HepG2 (cell line): ENCODE measurements around the gene TRPM5. TPM values are rescaled to one million over a fixed set of nuclear protein-coding genes. Genes with fewer than 3 reads are reported as not detected.

ENCODE experiments used
- ATAC-seq: fragments of 200-7000 bp; cut with Tn5 transposase; 3 replicates; pipeline ENCODE4 v1.9.1; 2020; ENCODE audit warnings: mild to moderate bottlenecking, moderate library complexity
- BruUV-seq: library from RNA; stranded (reverse); fragments of 400-500 nt; replicated peaks from 2 replicates; lab custom pipeline; 2021; lab: Mats Ljungman, UMichigan
- CTCF ChIA-PET: fragments of 300-600 bp; formaldehyde crosslinking; extraction: SDS; loops from one replicate; lab custom pipeline; 2021; ENCODE audit warnings: low total read pairs, inconsistent platforms, low intra/inter-chr PET ratio; lab: Yijun Ruan, JAX
- POLR2A ChIA-PET: fragments of 350-600 bp; sonication (Branson Sonifier 250); formaldehyde crosslinking; loops from one replicate; lab custom pipeline; 2020; ENCODE audit warnings: antibody characterized with exemption, inconsistent platforms; lab: Yijun Ruan, JAX
- DNase-seq: peaks from one replicate; pipeline ENCODE4 v3.0.0-alpha.2; 2015; ENCODE audit warnings: low spot score
- FAIRE-seq: peaks from 3 replicates; lab custom pipeline; 2011; peaks lifted over from hg19 to GRCh38; lab: Jason Lieb, UNC
- H2AFZ ChIP-seq: one replicate; pipeline ENCODE4 v1.6.1; 2011; ENCODE audit warnings: low read length, inconsistent platforms
- H3K27ac ChIP-seq: fragments of 300-600 bp; 3 replicates; pipeline ENCODE4 v1.8.0; 2011; ENCODE audit warnings: mixed run types, mild to moderate bottlenecking, mixed read lengths, low read length, inconsistent platforms; ENCODE audit not compliant: insufficient read depth; ENCODE audit errors: extremely low read length
- H3K27me3 ChIP-seq, 2 experiments: fragments of 200-600 bp in 1 of 2; 2 replicates in 1 of 2; 3 replicates in 1 of 2; pipeline versions ENCODE4 v1.6.0 to v1.8.0; 2011; ENCODE audit warnings: low read length in 2 of 2, mild to moderate bottlenecking in 2 of 2, moderate library complexity in 2 of 2, inconsistent platforms in 1 of 2; ENCODE audit not compliant: insufficient read depth in 2 of 2, control insufficient read depth in 1 of 2
- H3K36me3 ChIP-seq, 2 experiments: fragments of 200-600 bp in 1 of 2; replicated peaks in 1 of 2; 2 replicates in 1 of 2; 3 replicates in 1 of 2; pipeline versions ENCODE4 v1.5.1 to v1.8.0; 2011; ENCODE audit warnings: low read length in 2 of 2, inconsistent platforms in 1 of 2; ENCODE audit not compliant: insufficient read depth in 2 of 2, control insufficient read depth in 1 of 2
- H3K4me1 ChIP-seq: 2 replicates; pipeline ENCODE4 v1.5.1; 2012; ENCODE audit warnings: low read length, inconsistent platforms; ENCODE audit not compliant: insufficient read depth
- H3K4me2 ChIP-seq: 2 replicates; pipeline ENCODE4 v1.6.0; 2011; ENCODE audit warnings: low read depth, low read length, inconsistent platforms
- H3K4me3 ChIP-seq, 3 experiments: fragments of 200-600 bp in 1 of 3; sonication (generic), shearing (Covaris generic) in 1 of 3; replicated peaks in 1 of 3; 2 replicates each; pipeline ENCODE4 v1.5.1; 2011 to 2016; ENCODE audit warnings: low read length in 3 of 3, inconsistent platforms in 2 of 3, low read depth in 2 of 3, mild to moderate bottlenecking in 2 of 3, control low read depth in 1 of 3, mixed read lengths in 1 of 3; ENCODE audit not compliant: insufficient read depth in 1 of 3
- H3K79me2 ChIP-seq: one replicate; pipeline ENCODE4 v1.6.1; 2011; ENCODE audit warnings: low read length, inconsistent platforms; ENCODE audit not compliant: insufficient read depth
- H3K9ac ChIP-seq: 2 replicates; pipeline ENCODE4 v1.6.0; 2011; ENCODE audit warnings: mild to moderate bottlenecking, low read depth, low read length, inconsistent platforms; ENCODE audit not compliant: insufficient read depth
- H3K9me3 ChIP-seq: 2 replicates; pipeline ENCODE4 v1.5.1; 2012; ENCODE audit warnings: mild to moderate bottlenecking, low read length
- H4K20me1 ChIP-seq: 2 replicates; pipeline ENCODE4 v1.6.0; 2011; ENCODE audit warnings: inconsistent platforms, mild to moderate bottlenecking, low read length, moderate library complexity; ENCODE audit not compliant: insufficient read depth
- ARID3A ChIP-seq: IDR thresholded peaks from 2 replicates; pipeline ENCODE4 v1.6.1; 2012; ENCODE audit warnings: low read depth, low read length, improper control_type of control experiment
- HOXA7 ChIP-seq: sonication (generic); formaldehyde crosslinking; IDR thresholded peaks from 2 replicates; pipeline ENCODE4 v1.8.1; 2022; ENCODE audit warnings: mild to moderate bottlenecking, missing genetic modification reagents, moderate library complexity
- STAG1 ChIP-seq: sonication (generic); formaldehyde crosslinking; IDR thresholded peaks from 2 replicates; pipeline ENCODE4 v1.4.0; 2020; ENCODE audit warnings: missing genetic modification reagents
- TARDBP ChIP-seq: sonication (generic); formaldehyde crosslinking; IDR thresholded peaks from 2 replicates; pipeline ENCODE4 v1.8.0; 2022; ENCODE audit warnings: mild to moderate bottlenecking, missing genetic modification reagents
- ZNF513 ChIP-seq: sonication (generic); formaldehyde crosslinking; conservative IDR thresholded peaks from 2 replicates; pipeline ENCODE4 v1.5.0; 2020; ENCODE audit warnings: missing genetic modification reagents
- ZSCAN22 ChIP-seq: sonication (generic); formaldehyde crosslinking; IDR thresholded peaks from 2 replicates; pipeline ENCODE4 v1.4.0; 2020; ENCODE audit warnings: mild to moderate bottlenecking, missing genetic modification reagents
- WGBS: methylation state at CpG from one replicate; pipeline ENCODE4 v1.1.6; 2017; ENCODE audit warnings: low lambda C conversion rate; 5-methylcytosine and 5-hydroxymethylcytosine counted together
- in situ Hi-C: cut with HindIII; loops from 2 replicates; pipeline ENCODE4 v1.10.0; 2017; ENCODE audit warnings: low pct_unique_long_range_greater_than_20kb; ENCODE audit not compliant: extremely low pct_ligation_motif_present
- intact Hi-C: fragments of 100-400 bp; cut with micrococcal nuclease; formaldehyde crosslinking; loops from one replicate; pipeline ENCODE4 v1.10.0; 2022; ENCODE audit not compliant: unreplicated experiment
- polyA plus RNA-seq, 8 experiments: library from polyadenylated mRNA; depleted of rRNA in 3 of 8; stranded (reverse) in 7 of 8; unstranded in 1 of 8; fragments of >200 nt; fragmentation: Illumina TruSeq in 4 of 8; extraction: Trizol in 4 of 8; gene quantifications; 2 replicates each; pipeline versions ENCODE4 v1.2.1 to v1.2.3, GENCODE V29; 2011 to 2016; ENCODE audit warnings: low read depth in 4 of 8, missing spikeins in 1 of 8, mixed read lengths in 1 of 8; ENCODE audit not compliant: insufficient read depth in 1 of 8
- total RNA-seq, 5 experiments: library from RNA; depleted of rRNA; stranded (reverse); fragments of >200 nt; fragmentation: Illumina TruSeq; extraction: Trizol; gene quantifications; 2 replicates each; pipeline ENCODE4 v1.2.3, GENCODE V29; 2016; ENCODE audit warnings: low read depth in 1 of 5
- TF ChIP-seq, protein P1 (sequence below): sonication (generic); formaldehyde crosslinking; IDR thresholded peaks from 2 replicates; pipeline ENCODE4 v1.4.0; 2020; ENCODE audit warnings: missing genetic modification reagents
- TF ChIP-seq, protein P2 (sequence below): sonication (generic); formaldehyde crosslinking; IDR thresholded peaks from 2 replicates; pipeline ENCODE4 v1.4.0; 2020; ENCODE audit warnings: low read depth, mild to moderate bottlenecking, missing genetic modification reagents
- TF ChIP-seq, protein P3 (sequence below): sonication (generic); formaldehyde crosslinking; IDR thresholded peaks from 2 replicates; pipeline ENCODE4 v1.5.0; 2020; ENCODE audit warnings: missing genetic modification reagents, mild to moderate bottlenecking, borderline replicate concordance
- TF ChIP-seq, protein P4 (sequence below): sonication (generic); formaldehyde crosslinking; IDR thresholded peaks from 2 replicates; pipeline ENCODE4 v1.5.1; 2020; ENCODE audit warnings: missing genetic modification reagents, mild to moderate bottlenecking, borderline replicate concordance

TRPM5 gene
- total and polyA plus RNA-seq, 2 of the 13 experiments (the other 11 are each of a cell fraction or from before 2014, with no cell fraction given): 0.12 TPM; not detected in 1

DNA sequence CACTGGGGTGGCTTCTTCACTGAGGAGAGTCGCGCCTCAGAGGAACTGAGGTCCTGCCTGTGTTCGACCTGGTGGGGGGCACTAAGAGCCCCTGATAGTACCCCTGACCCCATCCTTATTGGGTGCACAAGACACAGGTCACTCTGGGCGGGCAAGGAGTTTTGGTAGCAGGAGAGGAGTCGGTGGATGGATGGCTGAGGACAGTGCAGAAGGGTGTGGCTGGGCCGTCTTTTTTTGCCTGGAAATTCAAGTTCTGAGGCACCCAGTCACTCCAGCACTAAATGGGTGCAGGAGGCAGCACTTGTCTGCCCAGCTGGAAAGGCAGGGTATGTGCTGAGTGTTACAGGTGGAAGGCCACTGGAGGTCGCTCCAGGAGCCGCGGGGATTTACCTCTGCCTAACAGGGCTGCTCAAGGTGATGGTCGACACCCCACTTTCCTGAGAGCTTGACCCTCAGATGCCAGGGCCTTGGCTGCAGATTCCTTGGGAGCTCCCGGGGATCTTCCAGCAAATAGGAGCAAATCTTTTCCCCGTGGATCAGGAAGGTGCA, 42.8 kb downstream of the TRPM5 start (continued):
- TF ChIP-seq ZNF513 (no peak), STAG1 (CRISPR knock-in tag) (peak; percentile 37; the same call in 1 of the 2 replicates), HOXA7 (no peak)
- TF ChIP-seq, protein P1, sequence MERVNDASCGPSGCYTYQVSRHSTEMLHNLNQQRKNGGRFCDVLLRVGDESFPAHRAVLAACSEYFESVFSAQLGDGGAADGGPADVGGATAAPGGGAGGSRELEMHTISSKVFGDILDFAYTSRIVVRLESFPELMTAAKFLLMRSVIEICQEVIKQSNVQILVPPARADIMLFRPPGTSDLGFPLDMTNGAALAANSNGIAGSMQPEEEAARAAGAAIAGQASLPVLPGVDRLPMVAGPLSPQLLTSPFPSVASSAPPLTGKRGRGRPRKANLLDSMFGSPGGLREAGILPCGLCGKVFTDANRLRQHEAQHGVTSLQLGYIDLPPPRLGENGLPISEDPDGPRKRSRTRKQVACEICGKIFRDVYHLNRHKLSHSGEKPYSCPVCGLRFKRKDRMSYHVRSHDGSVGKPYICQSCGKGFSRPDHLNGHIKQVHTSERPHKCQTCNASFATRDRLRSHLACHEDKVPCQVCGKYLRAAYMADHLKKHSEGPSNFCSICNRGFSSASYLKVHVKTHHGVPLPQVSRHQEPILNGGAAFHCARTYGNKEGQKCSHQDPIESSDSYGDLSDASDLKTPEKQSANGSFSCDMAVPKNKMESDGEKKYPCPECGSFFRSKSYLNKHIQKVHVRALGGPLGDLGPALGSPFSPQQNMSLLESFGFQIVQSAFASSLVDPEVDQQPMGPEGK: 0 out of 2 replicates have a peak, but pooled peaks have one; percentile 10

DNA sequence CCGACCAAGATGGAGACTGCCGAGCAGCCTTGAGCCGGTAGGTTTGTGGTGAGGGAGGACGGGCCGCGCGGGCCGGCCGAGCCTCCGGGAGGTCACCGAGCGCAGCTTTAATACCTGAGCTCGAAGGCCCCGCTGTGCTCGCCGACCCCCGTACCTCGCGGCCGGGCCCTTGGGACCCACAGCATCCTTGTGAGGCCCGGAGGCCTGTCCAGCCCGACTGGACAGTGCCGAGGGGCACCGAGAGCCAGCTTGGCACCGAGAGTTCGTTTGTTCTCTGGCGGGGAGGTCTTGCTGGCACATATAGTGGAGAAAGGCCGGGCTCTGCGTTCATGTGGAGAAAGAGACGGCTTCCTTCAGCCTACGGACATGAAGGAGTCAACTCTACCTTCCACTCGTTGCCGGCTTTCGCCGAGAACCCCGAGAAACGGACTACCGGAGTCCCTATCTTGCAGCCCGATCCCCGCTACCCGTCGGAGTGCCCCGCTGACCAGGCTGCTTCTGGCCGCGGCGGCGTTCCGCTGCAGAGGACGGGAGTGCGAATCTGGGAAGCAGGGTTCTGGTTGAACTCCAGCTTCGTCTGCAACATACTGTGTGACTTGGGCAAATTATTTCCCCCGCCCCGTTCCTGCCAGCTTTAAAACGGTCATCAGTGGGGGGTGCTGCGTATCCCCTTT, 43.4 kb downstream of the TRPM5 start:
- in situ Hi-C loops: no loop called here
- intact Hi-C loops: loop anchor here (1.0 to 5.0 kb wide), 2 partner anchors 18 to 189 kb away; no protein-coding TSS in a partner anchor
- TF ChIP-seq, protein P2, sequence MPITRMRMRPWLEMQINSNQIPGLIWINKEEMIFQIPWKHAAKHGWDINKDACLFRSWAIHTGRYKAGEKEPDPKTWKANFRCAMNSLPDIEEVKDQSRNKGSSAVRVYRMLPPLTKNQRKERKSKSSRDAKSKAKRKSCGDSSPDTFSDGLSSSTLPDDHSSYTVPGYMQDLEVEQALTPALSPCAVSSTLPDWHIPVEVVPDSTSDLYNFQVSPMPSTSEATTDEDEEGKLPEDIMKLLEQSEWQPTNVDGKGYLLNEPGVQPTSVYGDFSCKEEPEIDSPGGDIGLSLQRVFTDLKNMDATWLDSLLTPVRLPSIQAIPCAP: no peak; the same call in 1 of the 2 replicates
- TF ChIP-seq ZSCAN22: no peak
- TF ChIP-seq ARID3A: no peak
- no peak for TF ChIP-seq TARDBP (CRISPR knock-in tag)
- TF ChIP-seq, protein P3, sequence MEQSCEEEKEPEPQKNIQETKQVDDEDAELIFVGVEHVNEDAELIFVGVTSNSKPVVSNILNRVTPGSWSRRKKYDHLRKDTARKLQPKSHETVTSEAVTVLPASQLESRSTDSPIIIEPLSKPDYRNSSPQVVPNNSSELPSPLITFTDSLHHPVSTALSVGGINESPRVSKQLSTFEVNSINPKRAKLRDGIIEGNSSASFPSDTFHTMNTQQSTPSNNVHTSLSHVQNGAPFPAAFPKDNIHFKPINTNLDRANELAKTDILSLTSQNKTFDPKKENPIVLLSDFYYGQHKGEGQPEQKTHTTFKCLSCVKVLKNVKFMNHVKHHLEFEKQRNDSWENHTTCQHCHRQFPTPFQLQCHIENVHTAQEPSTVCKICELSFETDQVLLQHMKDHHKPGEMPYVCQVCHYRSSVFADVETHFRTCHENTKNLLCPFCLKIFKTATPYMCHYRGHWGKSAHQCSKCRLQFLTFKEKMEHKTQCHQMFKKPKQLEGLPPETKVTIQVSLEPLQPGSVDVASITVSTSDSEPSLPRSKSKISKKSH: peak; percentile 49; the same call in 1 of the 2 replicates
- TF ChIP-seq, protein P4, sequence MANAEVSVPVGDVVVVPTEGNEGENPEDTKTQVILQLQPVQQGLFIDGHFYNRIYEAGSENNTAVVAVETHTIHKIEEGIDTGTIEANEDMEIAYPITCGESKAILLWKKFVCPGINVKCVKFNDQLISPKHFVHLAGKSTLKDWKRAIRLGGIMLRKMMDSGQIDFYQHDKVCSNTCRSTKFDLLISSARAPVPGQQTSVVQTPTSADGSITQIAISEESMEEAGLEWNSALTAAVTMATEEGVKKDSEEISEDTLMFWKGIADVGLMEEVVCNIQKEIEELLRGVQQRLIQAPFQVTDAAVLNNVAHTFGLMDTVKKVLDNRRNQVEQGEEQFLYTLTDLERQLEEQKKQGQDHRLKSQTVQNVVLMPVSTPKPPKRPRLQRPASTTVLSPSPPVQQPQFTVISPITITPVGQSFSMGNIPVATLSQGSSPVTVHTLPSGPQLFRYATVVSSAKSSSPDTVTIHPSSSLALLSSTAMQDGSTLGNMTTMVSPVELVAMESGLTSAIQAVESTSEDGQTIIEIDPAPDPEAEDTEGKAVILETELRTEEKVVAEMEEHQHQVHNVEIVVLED (CRISPR knock-in tag): no peak

More for the DNA sequence above, 43.4 kb downstream of the TRPM5 start:
- Histone ChIP-seq H3K36me3 (peaks cover 6 to 7% of the 10 kb centered on the region in 2 experiments; a peak in 2 of 5 replicates), H3K9ac (peak overlapping the region; percentile 99), H3K4me1 (peaks cover 24% of the 10 kb centered on the region), H3K4me3 (peak overlapping the region; percentile 80 to 99 (median 96)), H3K9me3 (no peaks in the 10 kb centered on the region), H2AFZ (no peak overlapping the region), H3K4me2 (peak overlapping the region; percentile 88), H3K27me3 (no peaks in the 10 kb centered on the region; a peak in 2 of 5 replicates), H3K27ac (peak overlapping the region; percentile 78), H4K20me1 (no peaks in the 10 kb centered on the region), H3K79me2 (peaks cover 14% of the 10 kb centered on the region)
- ChIA-PET POLR2A (interaction anchor here (0.6 to 3.4 kb wide), 15 partner anchors 10 to 707 kb away, joined by 3 to 49 read pairs (median 4); partner anchors contain the start of gene KCNQ1OT1), CTCF (interaction anchor here (1.6 to 3.9 kb wide), 2 partner anchors 19 to 96 kb away, joined by 4 to 55 read pairs; no protein-coding TSS in a partner anchor)
- TSS peak; percentile 83 for BruUV-seq
- FAIRE-seq (no peak), ATAC-seq (peak; percentile 4), DNase-seq (no peak)
- 0% methylated on average over 4 of the region's 55 CpGs for WGBS
